IMR-90 (cell line): ENCODE data around the gene CD3E. TPM values are rescaled to one million over a fixed set of nuclear protein-coding genes. Genes with fewer than 3 reads are reported as not detected.

Experiments
- ATAC-seq: fragments of 200-7000 bp; cut with Tn5 transposase; 2 replicates; pipeline ENCODE4 v1.9.1; 2020; ENCODE audit warnings: low read depth, mild to moderate bottlenecking, moderate library complexity
- BruUV-seq: library from RNA; stranded (reverse); fragments of 400-500 nt; replicated peaks from 2 replicates; lab custom pipeline; 2021; lab: Mats Ljungman, UMichigan
- CTCF ChIA-PET: fragments of 300-600 bp; formaldehyde crosslinking; extraction: SDS; loops from one replicate; lab custom pipeline; 2021; ENCODE audit warnings: antibody characterized with exemption; lab: Yijun Ruan, JAX
- POLR2A ChIA-PET: fragments of 300-600 bp; sonication (Branson Sonifier 250); formaldehyde crosslinking; loops from one replicate; lab custom pipeline; 2022; ENCODE audit warnings: antibody characterized with exemption; ENCODE audit not compliant: unreplicated experiment; lab: Charles Lee
- DNase-seq: peaks from one replicate; pipeline ENCODE4 v3.0.0; 2013
- H2AFZ ChIP-seq: replicated peaks from 2 replicates; pipeline ENCODE3; 2013; ENCODE audit warnings: low read length, mild to moderate bottlenecking; ENCODE audit not compliant: poor library complexity
- H2AK5ac ChIP-seq: 2 replicates; pipeline ENCODE4 v1.6.1; 2013; ENCODE audit warnings: low read depth, low read length, inconsistent platforms
- H2AK9ac ChIP-seq: replicated peaks from 2 replicates; pipeline ENCODE3; 2013; ENCODE audit warnings: mild to moderate bottlenecking, low read depth, low read length, moderate library complexity; ENCODE audit not compliant: poor library complexity
- H2BK120ac ChIP-seq: 2 replicates; pipeline ENCODE4 v1.6.1; 2013; ENCODE audit warnings: low read depth, low read length, inconsistent platforms
- H2BK15ac ChIP-seq: 3 replicates; pipeline ENCODE4 v1.6.1; 2013; ENCODE audit warnings: low read depth, low read length, inconsistent platforms
- H2BK20ac ChIP-seq: 2 replicates; pipeline ENCODE4 v1.6.1; 2013; ENCODE audit warnings: low read depth, mild to moderate bottlenecking, inconsistent platforms, low read length, moderate library complexity
- H2BK5ac ChIP-seq: 2 replicates; pipeline ENCODE4 v1.6.1; 2013; ENCODE audit warnings: mild to moderate bottlenecking, low read depth, low read length, inconsistent platforms; ENCODE audit not compliant: poor library complexity, severe bottlenecking
- H3K14ac ChIP-seq: replicated peaks from 2 replicates; pipeline ENCODE4 v1.6.1; 2013; ENCODE audit warnings: low read depth, low read length, inconsistent platforms
- H3K18ac ChIP-seq: 2 replicates; pipeline ENCODE4 v1.6.1; 2013; ENCODE audit warnings: low read depth, low read length, control low read depth
- H3K23ac ChIP-seq: 2 replicates; pipeline ENCODE4 v1.6.1; 2013; ENCODE audit warnings: low read depth, low read length, inconsistent platforms
- H3K27ac ChIP-seq: 2 replicates; pipeline ENCODE4 v1.5.1; 2013; ENCODE audit warnings: mild to moderate bottlenecking, control low read depth, low read length; ENCODE audit not compliant: insufficient read depth
- H3K27me3 ChIP-seq: 2 replicates; pipeline ENCODE4 v1.6.1; 2013; ENCODE audit warnings: low read length; ENCODE audit not compliant: control insufficient read depth, insufficient read depth
- H3K36me3 ChIP-seq: 2 replicates; pipeline ENCODE4 v1.6.1; 2013; ENCODE audit warnings: low read length, mixed read lengths; ENCODE audit not compliant: control insufficient read depth, insufficient read depth
- H3K4ac ChIP-seq: 2 replicates; pipeline ENCODE4 v1.6.1; 2013; ENCODE audit warnings: low read depth, low read length, inconsistent platforms
- H3K4me1 ChIP-seq: 2 replicates; pipeline ENCODE4 v1.6.1; 2013; ENCODE audit warnings: low read length, mixed read lengths; ENCODE audit not compliant: control insufficient read depth, insufficient read depth
- H3K4me2 ChIP-seq: 2 replicates; pipeline ENCODE4 v1.6.1; 2013; ENCODE audit warnings: low read depth, mild to moderate bottlenecking, control low read depth, low read length, moderate library complexity
- H3K4me3 ChIP-seq: 2 replicates; pipeline ENCODE4 v1.5.1; 2013; ENCODE audit warnings: low read depth, mild to moderate bottlenecking, control low read depth, low read length, moderate library complexity; ENCODE audit not compliant: insufficient read depth
- H3K56ac ChIP-seq: 2 replicates; pipeline ENCODE4 v1.6.1; 2013; ENCODE audit warnings: low read length, inconsistent platforms; ENCODE audit not compliant: insufficient read depth; ENCODE audit errors: extremely low read depth
- H3K79me1 ChIP-seq, 2 experiments: 2 replicates each; pipeline ENCODE4 v1.6.1; 2013; ENCODE audit warnings: low read length in 2 of 2, inconsistent platforms in 1 of 2, low read depth in 1 of 2
- H3K9ac ChIP-seq: 2 replicates; pipeline ENCODE4 v1.6.1; 2013; ENCODE audit warnings: low read depth, low read length, control low read depth
- H3K9me1 ChIP-seq: 2 replicates; pipeline ENCODE4 v1.6.1; 2013; ENCODE audit warnings: low read length, inconsistent platforms; ENCODE audit not compliant: insufficient read depth
- H3K9me3 ChIP-seq: 2 replicates; pipeline ENCODE4 v1.6.1; 2013; ENCODE audit warnings: low read length; ENCODE audit not compliant: control insufficient read depth, insufficient read depth
- H4K20me1 ChIP-seq: 2 replicates; pipeline ENCODE4 v1.6.1; 2013; ENCODE audit warnings: low read length, inconsistent platforms; ENCODE audit not compliant: insufficient read depth
- H4K5ac ChIP-seq: 2 replicates; pipeline ENCODE4 v1.6.1; 2013; ENCODE audit warnings: mild to moderate bottlenecking, low read depth, low read length, control low read depth
- H4K8ac ChIP-seq, 2 experiments: 2 replicates each; pipeline ENCODE4 v1.6.1; 2013; ENCODE audit warnings: low read depth in 2 of 2, low read length in 2 of 2, control low read depth in 1 of 2, inconsistent platforms in 1 of 2
- H4K91ac ChIP-seq: 2 replicates; pipeline ENCODE4 v1.6.1; 2013; ENCODE audit warnings: low read depth, low read length, inconsistent platforms; ENCODE audit not compliant: insufficient read depth
- BHLHE40 ChIP-seq: fragments of 150-350 bp; IDR thresholded peaks from 2 replicates; pipeline ENCODE4 v1.6.1; 2016; ENCODE audit warnings: mild to moderate bottlenecking, low read depth, low read length
- CEBPB ChIP-seq: IDR thresholded peaks from 2 replicates; pipeline ENCODE4 v1.6.1; 2012; ENCODE audit warnings: low read depth, low read length, improper control_type of control experiment
- CHD1 ChIP-seq: IDR thresholded peaks from 2 replicates; pipeline ENCODE4 v1.6.1; 2012; ENCODE audit warnings: low read depth, low read length, improper control_type of control experiment
- CTCF ChIP-seq: conservative IDR thresholded peaks from 2 replicates; pipeline ENCODE4 v1.5.1; 2012; ENCODE audit warnings: mild to moderate bottlenecking, low read depth, low read length, improper control_type of control experiment
- ELK1 ChIP-seq: fragments of 150-350 bp; IDR thresholded peaks from 2 replicates; pipeline ENCODE4 v1.6.1; 2016; ENCODE audit warnings: low read depth, mild to moderate bottlenecking, low read length, moderate library complexity, borderline replicate concordance
- FOS ChIP-seq: fragments of 150-350 bp; IDR thresholded peaks from 2 replicates; pipeline ENCODE4 v1.6.1; 2016; ENCODE audit warnings: low read depth, low read length
- MAFK ChIP-seq: IDR thresholded peaks from 2 replicates; pipeline ENCODE4 v1.6.1; 2012; ENCODE audit warnings: low read depth, low read length, improper control_type of control experiment
- MAZ ChIP-seq: IDR thresholded peaks from 2 replicates; pipeline ENCODE4 v1.6.1; 2012; ENCODE audit warnings: low read depth, mild to moderate bottlenecking, low read length, improper control_type of control experiment, moderate library complexity, borderline replicate concordance
- MXI1 ChIP-seq: IDR thresholded peaks from 2 replicates; pipeline ENCODE4 v1.6.1; 2012; ENCODE audit warnings: low read depth, mild to moderate bottlenecking, low read length, moderate library complexity, borderline replicate concordance
- NFE2L2 ChIP-seq: fragments of 150-350 bp; IDR thresholded peaks from 2 replicates; pipeline ENCODE4 v1.6.1; 2016; ENCODE audit warnings: low read depth, mild to moderate bottlenecking, low read length
- POLR2A ChIP-seq: IDR thresholded peaks from 2 replicates; pipeline ENCODE4 v1.6.1; 2012; ENCODE audit warnings: mild to moderate bottlenecking, low read depth, low read length
- RAD21 ChIP-seq: IDR thresholded peaks from 2 replicates; pipeline ENCODE4 v1.6.1; 2012; ENCODE audit warnings: low read length, improper control_type of control experiment
- RCOR1 ChIP-seq: IDR thresholded peaks from 2 replicates; pipeline ENCODE4 v1.6.1; 2012; ENCODE audit warnings: mild to moderate bottlenecking, low read length, improper control_type of control experiment; ENCODE audit not compliant: insufficient replicate concordance
- RFX5 ChIP-seq: IDR thresholded peaks from 2 replicates; pipeline ENCODE4 v1.8.0; 2012; ENCODE audit warnings: low read depth, mild to moderate bottlenecking, low read length, moderate library complexity
- SMC3 ChIP-seq: fragments of 150-350 bp; IDR thresholded peaks from 2 replicates; pipeline ENCODE4 v1.6.1; 2016; ENCODE audit warnings: low read depth, mild to moderate bottlenecking, antibody characterized with exemption, low read length, moderate library complexity
- USF2 ChIP-seq: fragments of 150-350 bp; IDR thresholded peaks from 2 replicates; pipeline ENCODE4 v1.6.1; 2017; ENCODE audit warnings: mild to moderate bottlenecking, antibody characterized with exemption, low read length, low read depth
- WGBS, 2 experiments: methylation state at CpG; one replicate each; pipeline versions ENCODE4 v1.1.5 to v1.1.7; 2013; ENCODE audit warnings: missing lambda C conversion rate in 2 of 2; ENCODE audit not compliant: insufficient read length in 1 of 2; ENCODE audit errors: extremely low coverage in 2 of 2; 5-methylcytosine and 5-hydroxymethylcytosine counted together
- dilution Hi-C: fragments of 300-500 bp; cut with HindIII; formaldehyde crosslinking; loops from one replicate; pipeline ENCODE4 v1.14.3; 2018; ENCODE audit warnings: low sequenced_read_pairs; ENCODE audit not compliant: unreplicated experiment
- in situ Hi-C: fragments of 300-500 bp; cut with MboI; formaldehyde crosslinking; loops from 3 replicates; pipeline ENCODE4 v1.14.3; 2019; ENCODE audit warnings: low sequenced_read_pairs, inconsistent platforms, mixed read lengths
- intact Hi-C: fragments of 100-400 bp; cut with micrococcal nuclease; formaldehyde crosslinking; loops from 2 replicates; pipeline ENCODE4 v1.10.0; 2022
- polyA plus RNA-seq, 3 experiments: library from polyadenylated mRNA; depleted of rRNA; stranded (reverse); fragments of >200 nt; gene quantifications; 2 replicates each; pipeline ENCODE4 v1.2.3, GENCODE V29; 2012; ENCODE audit warnings: low replicate concordance in 1 of 3
- total RNA-seq: library from RNA; depleted of rRNA; stranded (reverse); fragments of >200 nt; gene quantifications from 2 replicates; pipeline ENCODE4 v1.2.3, GENCODE V29; 2012

Gene CD3E
- total and polyA plus RNA-seq, 2 of the 4 experiments (the other 2 are of a cell fraction) = not detected

- H2BK5ac ChIP-seq = no peak overlapping the region
- no peaks in the 10 kb centered on the region for H3K9me1 ChIP-seq
- no peak overlapping the region for H2BK15ac ChIP-seq
- no peak overlapping the region for H3K9ac ChIP-seq
- no peak overlapping the region for H3K14ac ChIP-seq
- no TSS peak for BruUV-seq
- H3K36me3 ChIP-seq = no peaks in the 10 kb centered on the region
- H3K27me3 ChIP-seq = peaks cover 11% of the 10 kb centered on the region
- H3K4me1 ChIP-seq = no peaks in the 10 kb centered on the region
- dilution Hi-C loops (no loop called here), intact Hi-C loops (loop anchor here (1.0 kb wide), 2 partner anchors 155 to 208 kb away; no protein-coding TSS in a partner anchor), in situ Hi-C loops (loop anchor here (10.0 to 25.0 kb wide), 2 partner anchors 208 to 991 kb away; no protein-coding TSS in a partner anchor)
- H3K79me1 ChIP-seq = no peaks in the 10 kb centered on the region
- H4K91ac ChIP-seq = no peak overlapping the region
- ATAC-seq (no peak), DNase-seq (peak; percentile 5)
- no peaks in the 10 kb centered on the region for H3K9me3 ChIP-seq
- H2AFZ ChIP-seq = no peak overlapping the region
- no peak for TF ChIP-seq NFE2L2
- TF ChIP-seq USF2 = no peak
- TF ChIP-seq ELK1 = no peak
- no peak for TF ChIP-seq FOS
- TF ChIP-seq RFX5 = no peak
- TF ChIP-seq CHD1 = no peak
- TF ChIP-seq MXI1 = no peak
- no peak for TF ChIP-seq POLR2A
- no peak for TF ChIP-seq MAFK
- no peak for TF ChIP-seq CEBPB
- TF ChIP-seq RAD21 = peak; percentile 45
- peak; percentile 63 for TF ChIP-seq CTCF
- TF ChIP-seq RCOR1 = no peak
- TF ChIP-seq SMC3 = peak; percentile 54
- TF ChIP-seq BHLHE40 = no peak
- TF ChIP-seq MAZ = no peak
- ChIA-PET CTCF (interaction anchor here (0.6 to 2.0 kb wide), 3 partner anchors 52 to 207 kb away, joined by 3 to 11 read pairs (median 3); no protein-coding TSS in a partner anchor), POLR2A (no interaction called here)
- H2AK5ac ChIP-seq = no peak overlapping the region
- H2BK120ac ChIP-seq = no peak overlapping the region
- H3K23ac ChIP-seq = no peak overlapping the region
- WGBS, 2 experiments = no CpG with 5 or more reads among the region's 6 CpGs
- no peak overlapping the region for H4K8ac ChIP-seq
- no peak overlapping the region for H3K18ac ChIP-seq
- no peak overlapping the region for H3K27ac ChIP-seq
- no peak overlapping the region for H2BK20ac ChIP-seq
- H3K4me2 ChIP-seq = no peak overlapping the region
- H3K4me3 ChIP-seq = no peak overlapping the region
- no peak overlapping the region for H3K4ac ChIP-seq
- H3K56ac ChIP-seq = no peak overlapping the region
- H4K5ac ChIP-seq = no peak overlapping the region
- no peaks in the 10 kb centered on the region for H4K20me1 ChIP-seq
- no peak overlapping the region for H2AK9ac ChIP-seq
Observed at GRCh38 chr11:118353084-118353710, 48.7 kb downstream of the CD3E start.
